Lower leg skin (tissue), 4 donors: ENCODE data around the gene LPCAT3. TPM values are rescaled to one million over a fixed set of nuclear protein-coding genes. Genes with fewer than 3 reads are reported as not detected.
A peak's percentile ranks its signal among the peaks of the same experiment; 100 is the strongest.

ENCODE experiments used
- DNase-seq, 2 donors: peaks; one replicate each; pipeline ENCODE4 v3.0.0-alpha.2; 2019; ENCODE audit warnings: low spot score in 2 of 2
- H3K4me3 ChIP-seq: fragments of 200-600 bp; sonication (generic); 2 replicates; pipeline ENCODE4 v1.5.1; 2017; ENCODE audit warnings: mild to moderate bottlenecking, low read depth; ENCODE audit not compliant: poor library complexity, severe bottlenecking
- CTCF ChIP-seq, 3 donors: fragments of 450-650 bp; IDR thresholded peaks; one replicate each; pipeline ENCODE4 v1.5.1; 2016; ENCODE audit warnings: antibody characterized with exemption in 3 of 3, mild to moderate bottlenecking in 3 of 3, moderate library complexity in 2 of 3
- POLR2A ChIP-seq, 2 donors: fragments of 450-650 bp; IDR thresholded peaks; one replicate each; pipeline ENCODE4 v1.6.1; 2016 to 2017; ENCODE audit warnings: antibody characterized with exemption in 2 of 2, mild to moderate bottlenecking in 1 of 2, moderate library complexity in 1 of 2
- WGBS, 2 donors: methylation state at CpG; one replicate each; pipeline ENCODE4 v1.1.5; 2018; 5-methylcytosine and 5-hydroxymethylcytosine counted together
- intact Hi-C: fragments of 100-400 bp; cut with DNase I; formaldehyde crosslinking; loops from one replicate; pipeline ENCODE4 v1.15.0; 2023; ENCODE audit warnings: low total_unique reads
- total RNA-seq, 4 donors: library from RNA; depleted of rRNA; stranded (reverse); fragments of >200 nt; gene quantifications; one replicate each; pipeline ENCODE4 v1.1.0, GENCODE V29; 2016

LPCAT3 gene
- total RNA-seq, 4 donors from 2014 or later, result 29.6 to 51.2 (median 48.4) TPM

DNA sequence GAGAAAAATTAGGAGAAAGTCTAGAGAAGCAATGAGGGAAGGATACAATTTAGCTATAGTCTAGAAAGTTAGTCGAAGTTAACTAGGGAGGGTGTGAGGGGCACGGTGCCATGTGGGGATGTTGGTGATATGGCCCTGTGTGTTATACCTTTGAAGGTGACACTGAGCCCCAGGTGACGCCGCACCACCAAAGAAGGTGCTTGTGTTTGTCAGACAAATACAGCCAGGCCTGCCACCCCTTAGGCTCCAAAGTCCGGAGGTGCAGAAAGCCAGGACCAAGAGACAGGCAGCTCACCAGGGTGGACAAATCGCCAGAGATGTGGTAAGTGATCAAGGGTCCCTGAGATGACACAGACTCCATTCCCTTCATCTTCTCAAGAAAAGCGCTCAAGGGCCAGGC lies 43.3 kb upstream of the LPCAT3 start:
- DNase-seq, result peak in 1 of 2 donors; percentile 82
- TF ChIP-seq CTCF (IDR thresholded peaks at IDR 0.05), result no peak
- no peak for TF ChIP-seq POLR2A (IDR thresholded peaks at IDR 0.05)
- H3K4me3 ChIP-seq, result no peak overlapping the region
- intact Hi-C loops, result no loop called here
- WGBS, 2 donors, result 92 to 94% methylated on average over 7 of the region's 7 CpGs

DNA sequence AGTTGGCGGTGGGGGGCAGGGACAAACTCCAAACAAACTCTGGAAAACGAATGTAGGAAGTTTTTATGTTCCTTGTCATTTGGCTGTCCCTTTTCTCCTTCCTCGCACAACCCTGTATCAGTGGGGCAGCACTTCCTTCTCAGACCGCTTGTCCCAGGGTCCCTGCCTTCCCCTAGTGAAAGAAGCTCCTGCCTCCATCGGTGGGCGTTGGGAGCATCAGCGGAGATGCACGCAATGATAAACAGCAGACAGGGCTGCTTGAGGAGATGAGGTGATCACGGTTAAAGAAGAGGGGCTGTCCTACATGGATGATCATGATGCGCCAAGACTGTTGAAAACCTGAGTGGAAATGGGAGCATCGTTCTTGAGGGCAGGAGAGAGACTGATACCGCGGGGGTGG lies 42.9 kb upstream of the LPCAT3 start:
- 56 to 70% methylated on average over 13 of the region's 13 CpGs for WGBS, 2 donors
- peak in 1 of 2 donors; percentile 82 for DNase-seq
- no peak for TF ChIP-seq CTCF (IDR thresholded peaks at IDR 0.05)
- TF ChIP-seq POLR2A (IDR thresholded peaks at IDR 0.05), result no peak
- intact Hi-C loops, result no loop called here
- H3K4me3 ChIP-seq, result no peak overlapping the region

GRCh38 chr12:7060353-7060954 lies 42.2 kb upstream of the LPCAT3 start, which contains the start of gene C1S:
Gene C1S, plus strand, starts transcription at chr12:7060718. Its CDS starts 1,195 bp downstream, at chr12:7061913.
- DNase-seq, result peak; percentile 84 to 91
- 15 to 24% methylated on average over 10 of the region's 10 CpGs for WGBS, 2 donors
- no peak for TF ChIP-seq POLR2A (IDR thresholded peaks at IDR 0.05)
- TF ChIP-seq CTCF (IDR thresholded peaks at IDR 0.05), result peak in 1 of 3 donors; percentile 85
- intact Hi-C loops, result no loop called here
- no peak within 1 kb of the TSS for H3K4me3 ChIP-seq

DNA sequence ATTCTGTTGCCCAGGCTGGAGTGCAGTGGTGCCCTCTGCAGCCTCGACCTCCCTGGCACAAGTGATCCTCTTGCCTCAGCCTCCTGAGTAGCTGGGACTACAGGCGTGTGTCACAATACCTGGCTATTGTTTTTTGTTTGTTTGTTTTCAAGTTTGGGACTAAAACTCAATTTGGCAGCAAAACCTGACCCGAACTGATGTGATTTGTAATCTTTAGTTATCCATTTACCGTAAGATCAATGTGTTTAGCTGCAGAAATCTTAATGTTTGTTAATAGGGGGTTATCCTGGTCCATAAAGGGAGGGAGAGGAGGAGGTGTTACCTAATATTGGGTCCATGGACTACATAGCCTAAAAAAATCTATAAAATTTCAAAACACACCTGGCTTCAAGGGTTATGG lies 41.5 kb upstream of the LPCAT3 start:
- no peak for TF ChIP-seq POLR2A (IDR thresholded peaks at IDR 0.05)
- no peak for TF ChIP-seq CTCF (IDR thresholded peaks at IDR 0.05)
- no peak for DNase-seq
- H3K4me3 ChIP-seq, result no peak overlapping the region
- intact Hi-C loops, result loop anchor here (10.0 kb wide), 1 partner anchor 55 kb away; no protein-coding TSS in a partner anchor
- WGBS, 2 donors, result 87 to 98% methylated on average over 4 of the region's 4 CpGs

- WGBS, 2 donors, result 89 to 91% methylated on average over 9 of the region's 9 CpGs
- H3K4me3 ChIP-seq, result no peak overlapping the region
- no peak for TF ChIP-seq CTCF (IDR thresholded peaks at IDR 0.05)
- no peak for TF ChIP-seq POLR2A (IDR thresholded peaks at IDR 0.05)
- intact Hi-C loops, result loop anchor here (10.0 kb wide), 1 partner anchor 56 kb away; no protein-coding TSS in a partner anchor
- DNase-seq, result no peak
Observed at GRCh38 chr12:7058850-7059395, 40.6 kb upstream of the LPCAT3 start.
